GM12878 (cell line): Measurements from ENCODE around the gene OR51I2.

ENCODE experiments used
- CHD2 ChIP-seq: IDR thresholded peaks from 2 replicates; pipeline ENCODE4 v1.6.1; 2011; ENCODE audit warnings: low read depth, low read length, improper control_type of control experiment, borderline replicate concordance
- CTCF ChIP-seq, 3 experiments: IDR thresholded peaks in 2 of 3; conservative IDR thresholded peaks in 1 of 3; 2 replicates each; pipeline ENCODE4 v1.5.1; 2011; ENCODE audit warnings: low read depth in 3 of 3, low read length in 3 of 3, mild to moderate bottlenecking in 3 of 3, control low read depth in 2 of 3, moderate library complexity in 2 of 3, inconsistent platforms in 1 of 3, mixed read lengths in 1 of 3; ENCODE audit not compliant: control insufficient read depth in 2 of 3, insufficient read depth in 1 of 3; ENCODE audit errors: extremely low read depth in 1 of 3
- DPF2 ChIP-seq: fragments of 450-650 bp; IDR thresholded peaks from 2 replicates; pipeline ENCODE4 v1.6.1; 2017; ENCODE audit warnings: mild to moderate bottlenecking
- EZH2 ChIP-seq: IDR thresholded peaks from 2 replicates; pipeline ENCODE4 v1.6.1; 2012; ENCODE audit warnings: low read depth, mild to moderate bottlenecking, control low read depth, inconsistent platforms, low read length, borderline replicate concordance; ENCODE audit not compliant: control insufficient read depth
- MTA3 ChIP-seq: IDR thresholded peaks from 2 replicates; pipeline ENCODE4 v1.6.1; 2012; ENCODE audit warnings: low read length, inconsistent platforms, borderline replicate concordance
- POLR2A ChIP-seq: IDR thresholded peaks from 2 replicates; pipeline ENCODE4 v1.6.1; 2011; ENCODE audit warnings: low read depth, mild to moderate bottlenecking, low read length
- RAD51 ChIP-seq: fragments of 450-650 bp; IDR thresholded peaks from 2 replicates; pipeline ENCODE4 v1.6.1; 2016; ENCODE audit warnings: moderate library complexity, mild to moderate bottlenecking, inconsistent platforms
- SIN3A ChIP-seq: IDR thresholded peaks from 2 replicates; pipeline ENCODE4 v1.6.1; 2012; ENCODE audit warnings: low read depth, low read length, improper control_type of control experiment
- SMC3 ChIP-seq: IDR thresholded peaks from 2 replicates; pipeline ENCODE4 v1.6.1; 2011; ENCODE audit warnings: low read length, improper control_type of control experiment, borderline replicate concordance
- SUZ12 ChIP-seq: fragments of 200-600 bp; sonication (generic); IDR thresholded peaks from one replicate; pipeline ENCODE4 v1.6.1; 2018; ENCODE audit warnings: antibody characterized with exemption, mild to moderate bottlenecking; ENCODE audit not compliant: unreplicated experiment
- YY1 ChIP-seq: IDR thresholded peaks from 2 replicates; pipeline ENCODE4 v1.6.1; 2011; ENCODE audit warnings: low read depth, mild to moderate bottlenecking, low read length
- TF ChIP-seq, protein P1 (sequence below): fragments of 450-650 bp; formaldehyde crosslinking; IDR thresholded peaks from 2 replicates; pipeline ENCODE4 v1.4.0; 2020; ENCODE audit warnings: mild to moderate bottlenecking, moderate library complexity

- TF ChIP-seq DPF2 (no peak), YY1 (no peak), SMC3 (no peak), CTCF (IDR thresholded peaks at IDR 0.05 in 2 of 3, conservative IDR thresholded peaks at IDR 0.05 in 1 of 3; ENCODE audit: control insufficient read depth in 2 of 3, extremely low read depth in 1 of 3, insufficient read depth in 1 of 3, low read depth in 3 of 3, low read length in 3 of 3) (no peak), POLR2A (no peak), EZH2 (no peak), MTA3 (no peak), SUZ12 (no peak), SIN3A (no peak), RAD51 (no peak), CHD2 (no peak)
- TF ChIP-seq, protein P1, sequence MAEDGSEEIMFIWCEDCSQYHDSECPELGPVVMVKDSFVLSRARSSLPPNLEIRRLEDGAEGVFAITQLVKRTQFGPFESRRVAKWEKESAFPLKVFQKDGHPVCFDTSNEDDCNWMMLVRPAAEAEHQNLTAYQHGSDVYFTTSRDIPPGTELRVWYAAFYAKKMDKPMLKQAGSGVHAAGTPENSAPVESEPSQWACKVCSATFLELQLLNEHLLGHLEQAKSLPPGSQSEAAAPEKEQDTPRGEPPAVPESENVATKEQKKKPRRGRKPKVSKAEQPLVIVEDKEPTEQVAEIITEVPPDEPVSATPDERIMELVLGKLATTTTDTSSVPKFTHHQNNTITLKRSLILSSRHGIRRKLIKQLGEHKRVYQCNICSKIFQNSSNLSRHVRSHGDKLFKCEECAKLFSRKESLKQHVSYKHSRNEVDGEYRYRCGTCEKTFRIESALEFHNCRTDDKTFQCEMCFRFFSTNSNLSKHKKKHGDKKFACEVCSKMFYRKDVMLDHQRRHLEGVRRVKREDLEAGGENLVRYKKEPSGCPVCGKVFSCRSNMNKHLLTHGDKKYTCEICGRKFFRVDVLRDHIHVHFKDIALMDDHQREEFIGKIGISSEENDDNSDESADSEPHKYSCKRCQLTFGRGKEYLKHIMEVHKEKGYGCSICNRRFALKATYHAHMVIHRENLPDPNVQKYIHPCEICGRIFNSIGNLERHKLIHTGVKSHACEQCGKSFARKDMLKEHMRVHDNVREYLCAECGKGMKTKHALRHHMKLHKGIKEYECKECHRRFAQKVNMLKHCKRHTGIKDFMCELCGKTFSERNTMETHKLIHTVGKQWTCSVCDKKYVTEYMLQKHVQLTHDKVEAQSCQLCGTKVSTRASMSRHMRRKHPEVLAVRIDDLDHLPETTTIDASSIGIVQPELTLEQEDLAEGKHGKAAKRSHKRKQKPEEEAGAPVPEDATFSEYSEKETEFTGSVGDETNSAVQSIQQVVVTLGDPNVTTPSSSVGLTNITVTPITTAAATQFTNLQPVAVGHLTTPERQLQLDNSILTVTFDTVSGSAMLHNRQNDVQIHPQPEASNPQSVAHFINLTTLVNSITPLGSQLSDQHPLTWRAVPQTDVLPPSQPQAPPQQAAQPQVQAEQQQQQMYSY (CRISPR knock-in tag) = no peak
Observed at GRCh38 chr11:5488798-5489399, 39.8 kb downstream of the OR51I2 start.
